PFSK-1 (cell line): ENCODE measurements around the gene PPFIA3.

Experiments used
- POLR2AphosphoS5 ChIP-seq: IDR thresholded peaks from 2 replicates; pipeline ENCODE4 v1.6.1; 2012; ENCODE audit warnings: low read depth, mild to moderate bottlenecking, control low read depth, low read length, moderate library complexity
- TAF1 ChIP-seq: IDR thresholded peaks from 2 replicates; pipeline ENCODE4 v1.6.1; 2012; ENCODE audit warnings: low read length, control low read depth, borderline replicate concordance; ENCODE audit not compliant: insufficient read depth
- TF ChIP-seq, protein P1 (sequence below), 2 experiments: IDR thresholded peaks; 2 replicates each; pipeline versions ENCODE4 v1.6.1 to v1.8.0; 2011 to 2012; ENCODE audit warnings: low read depth in 2 of 2, low read length in 2 of 2, control low read depth in 1 of 2, inconsistent platforms in 1 of 2, mild to moderate bottlenecking in 1 of 2, moderate library complexity in 1 of 2; ENCODE audit not compliant: insufficient read depth in 1 of 2

DNA sequence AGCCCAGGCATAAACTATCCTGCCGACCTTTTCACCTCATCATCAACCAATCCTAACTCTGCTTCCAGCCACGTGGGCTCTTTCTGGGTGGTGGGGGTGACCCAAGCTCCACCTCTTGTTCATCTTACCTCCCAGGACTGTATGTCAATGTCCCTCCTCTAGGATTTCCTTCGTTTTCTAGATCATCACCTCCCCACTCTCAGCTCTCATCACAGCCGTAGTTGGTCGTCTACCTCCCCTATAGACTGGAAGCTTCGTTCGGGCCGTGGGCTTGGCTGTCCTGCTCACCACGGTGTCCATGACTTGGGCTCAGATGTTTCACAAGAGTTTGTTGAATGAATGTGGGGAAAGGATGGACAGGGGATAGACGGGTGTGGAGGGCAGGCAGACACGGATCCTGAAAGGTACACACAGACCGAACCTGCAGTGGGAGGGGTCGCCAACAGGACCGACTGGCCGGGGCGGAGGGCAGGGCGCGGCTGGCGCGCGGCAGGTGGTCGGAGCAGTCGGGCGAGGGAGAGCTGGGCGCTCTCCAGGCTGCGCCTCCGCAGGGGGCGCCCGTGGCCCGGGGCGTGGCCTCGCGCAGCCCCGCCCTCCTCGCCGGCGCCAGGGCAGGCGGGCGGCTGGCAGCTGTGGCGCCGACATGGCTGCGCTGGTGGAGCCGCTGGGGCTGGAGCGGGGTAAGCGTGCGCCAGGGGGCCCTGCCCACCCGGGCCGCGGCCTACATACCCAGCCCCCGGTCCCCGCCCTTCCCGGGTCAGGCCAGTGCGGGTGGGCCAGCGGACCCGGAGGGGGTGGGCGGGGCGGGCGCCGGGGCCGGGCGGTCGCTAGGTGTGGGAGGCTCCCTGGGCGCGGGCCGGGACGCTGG is 5.3 kb upstream of the PPFIA3 start, which contains the start of gene LIN7B:
- no peak for TF ChIP-seq TAF1
- peak; percentile 30; the same call in 1 of the 2 replicates for TF ChIP-seq POLR2AphosphoS5
- TF ChIP-seq, protein P1, sequence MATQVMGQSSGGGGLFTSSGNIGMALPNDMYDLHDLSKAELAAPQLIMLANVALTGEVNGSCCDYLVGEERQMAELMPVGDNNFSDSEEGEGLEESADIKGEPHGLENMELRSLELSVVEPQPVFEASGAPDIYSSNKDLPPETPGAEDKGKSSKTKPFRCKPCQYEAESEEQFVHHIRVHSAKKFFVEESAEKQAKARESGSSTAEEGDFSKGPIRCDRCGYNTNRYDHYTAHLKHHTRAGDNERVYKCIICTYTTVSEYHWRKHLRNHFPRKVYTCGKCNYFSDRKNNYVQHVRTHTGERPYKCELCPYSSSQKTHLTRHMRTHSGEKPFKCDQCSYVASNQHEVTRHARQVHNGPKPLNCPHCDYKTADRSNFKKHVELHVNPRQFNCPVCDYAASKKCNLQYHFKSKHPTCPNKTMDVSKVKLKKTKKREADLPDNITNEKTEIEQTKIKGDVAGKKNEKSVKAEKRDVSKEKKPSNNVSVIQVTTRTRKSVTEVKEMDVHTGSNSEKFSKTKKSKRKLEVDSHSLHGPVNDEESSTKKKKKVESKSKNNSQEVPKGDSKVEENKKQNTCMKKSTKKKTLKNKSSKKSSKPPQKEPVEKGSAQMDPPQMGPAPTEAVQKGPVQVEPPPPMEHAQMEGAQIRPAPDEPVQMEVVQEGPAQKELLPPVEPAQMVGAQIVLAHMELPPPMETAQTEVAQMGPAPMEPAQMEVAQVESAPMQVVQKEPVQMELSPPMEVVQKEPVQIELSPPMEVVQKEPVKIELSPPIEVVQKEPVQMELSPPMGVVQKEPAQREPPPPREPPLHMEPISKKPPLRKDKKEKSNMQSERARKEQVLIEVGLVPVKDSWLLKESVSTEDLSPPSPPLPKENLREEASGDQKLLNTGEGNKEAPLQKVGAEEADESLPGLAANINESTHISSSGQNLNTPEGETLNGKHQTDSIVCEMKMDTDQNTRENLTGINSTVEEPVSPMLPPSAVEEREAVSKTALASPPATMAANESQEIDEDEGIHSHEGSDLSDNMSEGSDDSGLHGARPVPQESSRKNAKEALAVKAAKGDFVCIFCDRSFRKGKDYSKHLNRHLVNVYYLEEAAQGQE (IDR thresholded peaks at IDR 0.05; ENCODE audit: insufficient read depth in 1 of 2, low read depth in 2 of 2, low read length in 2 of 2), result no peak
